Loucy (cell line): Measurements from ENCODE around the gene PTPA.

Source experiments
- CTCF ChIP-seq: fragments of 200-600 bp; sonication (generic); conservative IDR thresholded peaks from 2 replicates; pipeline ENCODE4 v1.5.1; 2014; ENCODE audit warnings: mild to moderate bottlenecking, antibody characterized with exemption, low read length
- EZH2phosphoT487 ChIP-seq: fragments of 200-600 bp; IDR thresholded peaks from 2 replicates; pipeline ENCODE4 v1.6.1; 2018; ENCODE audit warnings: antibody characterized with exemption, mild to moderate bottlenecking, moderate library complexity, borderline replicate concordance

- TF ChIP-seq CTCF (no peak), EZH2phosphoT487 (no peak)
Observed at GRCh38 chr9:129079829-129080228, 31.4 kb upstream of the PTPA start.
